Chondrocyte (in vitro differentiated cells): ENCODE results near the gene TMEM163. TPM values are rescaled to one million over a fixed set of nuclear protein-coding genes. Genes with fewer than 3 reads are reported as not detected.
A peak's percentile ranks its signal among the peaks of the same experiment; 100 is the strongest.

Experiments
- DNase-seq: peaks from one replicate; pipeline ENCODE4 v3.0.0; 2021; ENCODE audit warnings: mixed read lengths, low spot score
- H3K27ac Mint-ChIP-seq: one replicate; pipeline ENCODE4 v1.8.0; 2021; ENCODE audit warnings: mild to moderate bottlenecking, moderate library complexity, mixed read lengths; ENCODE audit not compliant: unreplicated experiment
- H3K27me3 Mint-ChIP-seq: 2 replicates; pipeline ENCODE4 v1.8.0; 2021; ENCODE audit warnings: low read depth, mixed read lengths
- H3K36me3 Mint-ChIP-seq: 2 replicates; pipeline ENCODE4 v1.8.0; 2021; ENCODE audit warnings: low read depth, mixed read lengths
- H3K4me1 Mint-ChIP-seq: 2 replicates; pipeline ENCODE4 v1.8.0; 2021; ENCODE audit warnings: low read depth, mild to moderate bottlenecking, mixed read lengths
- H3K4me3 Mint-ChIP-seq: one replicate; pipeline ENCODE4 v1.8.0; 2021; ENCODE audit warnings: mild to moderate bottlenecking, moderate library complexity, mixed read lengths; ENCODE audit not compliant: unreplicated experiment
- H3K9me3 Mint-ChIP-seq: 2 replicates; pipeline ENCODE4 v1.8.0; 2021; ENCODE audit warnings: low read depth, mixed read lengths
- total RNA-seq: library from RNA; stranded (reverse); gene quantifications from 3 replicates; pipeline ENCODE4 v1.2.1, GENCODE V29; 2021
- TF ChIP-seq, protein P1 (sequence below): fragments of 200-600 bp; sonication (generic); IDR thresholded peaks from 2 replicates; pipeline ENCODE4 v1.5.0; 2021; ENCODE audit warnings: antibody characterized with exemption, mild to moderate bottlenecking, moderate library complexity

Gene TMEM163
- total RNA-seq, 1 donor from 2014 or later: 0.07 TPM

DNA sequence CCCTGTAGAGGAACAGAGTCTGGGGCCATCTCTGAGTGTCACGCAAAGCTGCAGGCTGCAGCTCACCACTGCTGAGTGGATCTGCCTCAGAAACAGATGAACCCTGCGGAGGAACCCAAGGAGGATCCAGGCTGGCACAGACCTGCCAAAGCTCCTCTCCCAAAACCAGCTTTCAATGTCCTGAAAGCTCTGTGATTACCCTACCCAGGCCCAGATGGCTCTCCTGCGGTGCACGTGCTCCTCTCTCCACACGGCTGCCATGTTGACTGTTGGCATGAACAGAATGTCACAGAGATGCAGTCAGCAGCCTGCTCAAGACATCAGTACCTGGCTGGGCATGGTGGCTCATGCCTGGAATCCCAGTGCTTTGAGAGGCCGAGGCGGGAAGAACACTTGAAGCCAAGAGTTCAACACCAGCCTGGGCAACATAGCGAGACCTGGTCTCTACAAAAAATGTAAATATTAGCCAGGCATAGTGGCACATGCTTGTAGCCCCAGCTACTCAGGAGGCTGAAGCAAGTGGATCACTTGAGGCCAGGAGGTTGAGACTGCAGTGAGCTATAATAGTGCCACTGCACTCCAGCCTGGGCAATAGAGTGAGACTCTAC, 248.1 kb downstream of the TMEM163 start:
- Mint-ChIP-seq H3K4me3 (no peak overlapping the region), H3K4me1 (no peaks in the 10 kb centered on the region), H3K36me3 (peaks cover 4% of the 10 kb centered on the region), H3K9me3 (peaks cover 26% of the 10 kb centered on the region), H3K27me3 (peaks cover 8% of the 10 kb centered on the region), H3K27ac (no peak overlapping the region)
- TF ChIP-seq, protein P1, sequence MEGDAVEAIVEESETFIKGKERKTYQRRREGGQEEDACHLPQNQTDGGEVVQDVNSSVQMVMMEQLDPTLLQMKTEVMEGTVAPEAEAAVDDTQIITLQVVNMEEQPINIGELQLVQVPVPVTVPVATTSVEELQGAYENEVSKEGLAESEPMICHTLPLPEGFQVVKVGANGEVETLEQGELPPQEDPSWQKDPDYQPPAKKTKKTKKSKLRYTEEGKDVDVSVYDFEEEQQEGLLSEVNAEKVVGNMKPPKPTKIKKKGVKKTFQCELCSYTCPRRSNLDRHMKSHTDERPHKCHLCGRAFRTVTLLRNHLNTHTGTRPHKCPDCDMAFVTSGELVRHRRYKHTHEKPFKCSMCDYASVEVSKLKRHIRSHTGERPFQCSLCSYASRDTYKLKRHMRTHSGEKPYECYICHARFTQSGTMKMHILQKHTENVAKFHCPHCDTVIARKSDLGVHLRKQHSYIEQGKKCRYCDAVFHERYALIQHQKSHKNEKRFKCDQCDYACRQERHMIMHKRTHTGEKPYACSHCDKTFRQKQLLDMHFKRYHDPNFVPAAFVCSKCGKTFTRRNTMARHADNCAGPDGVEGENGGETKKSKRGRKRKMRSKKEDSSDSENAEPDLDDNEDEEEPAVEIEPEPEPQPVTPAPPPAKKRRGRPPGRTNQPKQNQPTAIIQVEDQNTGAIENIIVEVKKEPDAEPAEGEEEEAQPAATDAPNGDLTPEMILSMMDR: no peak
- no peak for DNase-seq

DNA sequence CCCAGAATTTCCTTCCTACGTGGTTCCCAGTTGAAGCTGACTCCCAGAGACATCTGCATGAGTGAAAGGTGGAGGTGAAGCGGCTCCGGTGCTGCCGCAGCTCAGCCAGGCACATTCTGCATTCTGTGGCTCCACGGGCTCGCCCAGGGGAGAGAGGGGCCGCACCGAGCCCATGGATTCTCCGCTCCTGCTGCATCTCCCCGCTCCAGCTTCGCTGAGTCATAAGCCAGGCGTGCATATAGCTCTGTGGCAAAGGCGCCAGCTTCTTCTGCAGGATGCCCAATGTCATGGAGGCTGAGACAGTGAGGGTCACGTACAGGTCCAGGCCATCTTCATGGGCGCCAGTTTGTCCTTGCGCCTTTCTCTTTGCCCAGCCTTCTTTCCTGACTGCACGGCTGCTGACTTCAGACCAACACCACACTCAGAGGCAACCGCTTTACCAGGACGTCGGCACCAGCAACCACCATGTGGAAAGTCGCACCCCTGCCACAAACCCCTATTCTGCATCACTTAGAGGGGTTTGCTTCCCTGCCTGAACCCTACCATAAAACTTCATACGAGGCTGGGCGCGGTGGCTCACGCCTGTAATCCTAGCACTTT, 249.2 kb downstream of the TMEM163 start:
- H3K4me1 Mint-ChIP-seq: no peaks in the 10 kb centered on the region
- H3K4me3 Mint-ChIP-seq: no peak overlapping the region
- H3K27ac Mint-ChIP-seq: no peak overlapping the region
- H3K27me3 Mint-ChIP-seq: peaks cover 7% of the 10 kb centered on the region
- peaks cover 24% of the 10 kb centered on the region for H3K9me3 Mint-ChIP-seq
- no peak for DNase-seq
- TF ChIP-seq, protein P1: no peak
- H3K36me3 Mint-ChIP-seq: peaks cover 4% of the 10 kb centered on the region

DNA sequence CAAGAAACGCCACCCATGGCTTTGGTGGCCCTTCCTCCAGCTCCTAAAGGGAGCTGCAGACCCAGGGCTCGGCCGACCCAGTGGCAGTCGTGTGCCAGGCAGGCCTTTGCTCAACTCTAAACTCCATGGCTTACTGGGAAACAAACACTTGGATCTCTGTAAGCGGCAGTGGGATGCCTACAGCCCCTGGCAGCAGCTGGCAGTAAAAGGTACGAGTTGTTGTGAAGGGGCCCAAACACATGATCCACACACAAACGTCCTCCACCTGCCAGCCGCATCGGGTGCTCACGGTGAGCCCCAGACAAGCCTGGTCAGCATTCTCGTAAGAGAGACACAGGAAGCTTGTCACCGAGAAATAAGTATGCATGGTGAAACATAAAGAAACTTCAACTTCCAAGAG, 250.0 kb downstream of the TMEM163 start:
- Mint-ChIP-seq H3K27me3 (peaks cover 2% of the 10 kb centered on the region), H3K27ac (no peak overlapping the region), H3K36me3 (peaks cover 3% of the 10 kb centered on the region), H3K4me1 (no peaks in the 10 kb centered on the region), H3K9me3 (peaks cover 17% of the 10 kb centered on the region), H3K4me3 (no peak overlapping the region)
- no peak for DNase-seq
- TF ChIP-seq, protein P1: no peak

DNA sequence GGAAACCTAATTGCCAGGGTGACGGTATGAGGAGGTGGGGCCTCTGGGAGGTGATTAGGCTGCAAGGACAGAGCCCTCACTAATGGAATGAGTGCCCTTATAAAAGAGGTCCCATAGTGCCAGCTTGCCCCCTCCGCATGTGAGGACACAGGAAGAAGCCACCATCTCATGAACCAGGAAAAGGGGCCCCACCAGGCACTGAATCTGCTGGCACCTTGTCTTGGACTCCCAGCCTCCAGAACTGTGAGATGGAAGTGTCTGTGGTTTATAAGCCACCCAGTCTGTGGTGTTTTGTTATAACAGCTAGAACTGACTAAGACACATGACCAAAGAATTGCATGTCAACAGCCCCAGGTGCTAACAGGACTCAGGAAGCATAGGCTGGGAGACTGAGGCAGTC, 250.6 kb downstream of the TMEM163 start:
- TF ChIP-seq, protein P1: no peak
- H3K4me3 Mint-ChIP-seq: no peak overlapping the region
- H3K9me3 Mint-ChIP-seq: peaks cover 12% of the 10 kb centered on the region
- DNase-seq: no peak
- H3K4me1 Mint-ChIP-seq: no peaks in the 10 kb centered on the region
- no peak overlapping the region for H3K27ac Mint-ChIP-seq
- H3K27me3 Mint-ChIP-seq: peaks cover 2% of the 10 kb centered on the region
- H3K36me3 Mint-ChIP-seq: no peaks in the 10 kb centered on the region

DNA sequence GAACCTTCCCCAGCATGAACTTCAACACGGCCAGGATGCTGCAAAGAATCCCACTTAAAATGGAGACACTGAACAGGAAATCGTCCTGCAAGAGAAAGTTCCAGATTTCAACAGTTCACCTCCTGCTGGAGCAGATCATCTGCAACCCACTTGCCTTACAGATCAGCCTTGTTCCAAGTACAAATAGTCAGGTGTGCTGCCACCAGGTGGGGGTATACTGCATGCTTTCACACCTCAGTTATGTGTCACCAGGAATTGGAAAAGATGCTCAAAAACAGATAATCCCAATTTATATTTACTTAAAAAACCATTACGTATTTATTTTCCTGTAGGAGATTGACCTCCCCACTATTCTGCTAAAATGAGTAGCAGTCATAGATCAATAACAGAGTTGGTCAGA, 252.7 kb downstream of the TMEM163 start:
- no peak overlapping the region for H3K27ac Mint-ChIP-seq
- no peak for DNase-seq
- H3K36me3 Mint-ChIP-seq: no peaks in the 10 kb centered on the region
- no peaks in the 10 kb centered on the region for H3K4me1 Mint-ChIP-seq
- TF ChIP-seq, protein P1: peak; percentile 50
- no peak overlapping the region for H3K4me3 Mint-ChIP-seq
- no peaks in the 10 kb centered on the region for H3K9me3 Mint-ChIP-seq
- no peaks in the 10 kb centered on the region for H3K27me3 Mint-ChIP-seq
